K562 (cell line): ENCODE measurements around the gene JAK3. TPM values are rescaled to one million over a fixed set of nuclear protein-coding genes. Genes with fewer than 3 reads are reported as not detected.

Source experiments
- ARID1B ChIP-seq: fragments of 450-650 bp; IDR thresholded peaks from 2 replicates; pipeline ENCODE4 v1.6.1; 2016; ENCODE audit warnings: antibody characterized with exemption, mild to moderate bottlenecking, inconsistent platforms
- DNMT1 ChIP-seq: fragments of 450-650 bp; IDR thresholded peaks from 2 replicates; pipeline ENCODE4 v1.6.1; 2016; ENCODE audit warnings: antibody characterized with exemption, mild to moderate bottlenecking
- EHMT2 ChIP-seq: fragments of 450-650 bp; IDR thresholded peaks from 2 replicates; pipeline ENCODE4 v1.6.1; 2018; ENCODE audit warnings: antibody characterized with exemption
- FIP1L1 ChIP-seq: fragments of 200-400 bp; formaldehyde crosslinking; IDR thresholded peaks from 2 replicates; pipeline ENCODE4 v1.6.1; 2018; ENCODE audit warnings: mild to moderate bottlenecking, low read depth, low read length; ENCODE audit not compliant: poor library complexity, severe bottlenecking
- FOXA3 ChIP-seq, 2 experiments: fragments of 450-650 bp in 1 of 2; sonication (generic) in 1 of 2; formaldehyde crosslinking; IDR thresholded peaks in 1 of 2; conservative IDR thresholded peaks in 1 of 2; 2 replicates each; pipeline versions ENCODE4 v1.4.0 to v1.8.0; 2020 to 2022; ENCODE audit warnings: mild to moderate bottlenecking in 2 of 2, missing genetic modification reagents in 1 of 2
- SRSF3 ChIP-seq: fragments of 200-400 bp; formaldehyde crosslinking; IDR thresholded peaks from 2 replicates; pipeline ENCODE4 v1.6.1; 2016; ENCODE audit warnings: mild to moderate bottlenecking, low read length, moderate library complexity; ENCODE audit not compliant: insufficient read depth
- YY1 ChIP-seq, 3 experiments: IDR thresholded peaks; 2 replicates each; pipeline ENCODE4 v1.6.1; 2011; ENCODE audit warnings: low read length in 2 of 3, mild to moderate bottlenecking in 2 of 3, moderate library complexity in 2 of 3, borderline replicate concordance in 1 of 3, control low read depth in 1 of 3, low read depth in 1 of 3; ENCODE audit not compliant: insufficient read depth in 3 of 3, insufficient replicate concordance in 2 of 3, control insufficient read depth in 1 of 3, insufficient read length in 1 of 3; ENCODE audit errors: extremely low read depth in 1 of 3
- ZBTB1 ChIP-seq: sonication (generic); formaldehyde crosslinking; IDR thresholded peaks from 2 replicates; pipeline ENCODE4 v1.8.1; 2023; ENCODE audit warnings: missing genetic modification reagents, low read depth, mild to moderate bottlenecking, borderline replicate concordance
- ZNF134 ChIP-seq: fragments of 250-450 bp; sonication (Bioruptor Pico); conservative IDR thresholded peaks from 2 replicates; pipeline ENCODE4 v1.4.0; 2020
- ZNF589 ChIP-seq: fragments of 200-800 bp; sonication (Bioruptor generic); IDR thresholded peaks from 2 replicates; pipeline ENCODE4 v1.6.1; 2016; ENCODE audit warnings: low read depth, missing genetic modification characterization, missing compliant biosample characterization
- polyA plus RNA-seq, 8 experiments: library from polyadenylated mRNA; depleted of rRNA in 4 of 8; stranded (reverse) in 5 of 8; unstranded in 3 of 8; fragments of >200 nt; fragmentation: Nextera tagmentation in 2 of 8; fragmentation: Illumina TruSeq in 1 of 8; extraction: Ambion mirVana in 2 of 8; extraction: Trizol in 1 of 8; gene quantifications; 2 replicates each; pipeline versions ENCODE4 v1.2.1 to v1.2.3, GENCODE V29; 2011 to 2014; ENCODE audit warnings: inconsistent platforms in 1 of 8, missing spikeins in 1 of 8
- total RNA-seq, 7 experiments: library from RNA; depleted of rRNA in 6 of 7; stranded (reverse); fragments of >200 nt in 6 of 7; fragmentation: Illumina TruSeq in 2 of 7; extraction: Trizol in 2 of 7; gene quantifications; 2 replicates each; pipeline versions ENCODE4 v1.2.1 to v1.2.3, GENCODE V29; 2011 to 2021; ENCODE audit warnings: low replicate concordance in 1 of 7
- TF ChIP-seq, protein P1 (sequence below): sonication (generic); formaldehyde crosslinking; IDR thresholded peaks from 2 replicates; pipeline ENCODE4 v1.9.0; 2022; ENCODE audit warnings: mild to moderate bottlenecking, missing genetic modification reagents
- TF ChIP-seq, protein P2 (sequence below): fragments of 450-650 bp; IDR thresholded peaks from 2 replicates; pipeline ENCODE4 v1.6.1; 2016; ENCODE audit warnings: low read depth
- TF ChIP-seq, protein P3 (sequence below): fragments of 250-450 bp; sonication (Bioruptor Pico); IDR thresholded peaks from 2 replicates; pipeline ENCODE4 v1.4.0; 2020; ENCODE audit warnings: borderline replicate concordance
- TF ChIP-seq, protein P4 (sequence below): sonication (generic); formaldehyde crosslinking; IDR thresholded peaks from 2 replicates; pipeline ENCODE4 v1.5.0; 2020; ENCODE audit warnings: missing genetic modification reagents

The JAK3 gene
- total and polyA plus RNA-seq, 9 of the 15 experiments (the other 6 are each of a cell fraction or from before 2014, with no cell fraction given): 0.01 to 0.18 (median 0.07) TPM; not detected in 1

DNA sequence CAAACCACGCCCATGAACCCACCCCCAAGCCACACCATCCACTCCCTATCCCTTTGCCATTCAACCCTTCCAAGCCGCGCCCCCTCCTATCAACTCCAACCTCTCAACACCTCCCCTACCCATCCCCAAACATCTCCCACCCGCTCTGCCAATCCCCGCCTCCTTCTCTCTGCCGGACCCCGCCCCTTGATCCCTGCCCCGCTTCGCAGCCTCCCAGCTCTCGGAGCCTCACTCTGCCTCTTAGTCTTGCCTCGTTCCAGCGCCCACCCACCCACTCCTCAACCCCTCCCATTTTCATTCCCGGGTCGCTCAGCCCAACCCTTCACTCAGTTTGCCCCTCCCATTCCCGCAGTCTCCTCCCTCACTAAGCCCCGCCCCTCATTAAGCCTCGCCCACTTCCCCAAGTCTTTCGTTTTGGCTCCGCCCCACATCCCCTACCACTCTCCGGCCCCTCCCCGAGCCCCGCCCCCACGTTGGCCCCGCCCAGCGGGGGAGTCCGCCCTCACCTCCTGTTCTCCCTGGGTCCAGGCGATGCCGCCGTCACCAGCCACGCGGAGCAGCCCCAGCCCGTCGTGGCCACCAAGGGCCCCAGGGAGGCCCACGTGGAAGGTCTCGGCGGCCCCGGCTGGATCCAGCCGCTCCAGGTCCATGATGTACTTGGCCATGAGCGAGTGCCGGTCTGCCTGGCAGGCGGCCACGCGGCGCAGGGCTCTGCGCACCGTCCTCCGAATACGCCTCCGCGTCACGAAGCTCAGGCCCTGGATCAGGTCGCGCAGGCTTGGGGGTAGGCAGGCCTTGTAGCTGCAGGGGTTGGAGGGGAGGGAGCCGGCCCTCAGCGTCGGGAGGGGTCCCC is 5.7 kb downstream of the JAK3 start (continued):
- TF ChIP-seq, protein P1, sequence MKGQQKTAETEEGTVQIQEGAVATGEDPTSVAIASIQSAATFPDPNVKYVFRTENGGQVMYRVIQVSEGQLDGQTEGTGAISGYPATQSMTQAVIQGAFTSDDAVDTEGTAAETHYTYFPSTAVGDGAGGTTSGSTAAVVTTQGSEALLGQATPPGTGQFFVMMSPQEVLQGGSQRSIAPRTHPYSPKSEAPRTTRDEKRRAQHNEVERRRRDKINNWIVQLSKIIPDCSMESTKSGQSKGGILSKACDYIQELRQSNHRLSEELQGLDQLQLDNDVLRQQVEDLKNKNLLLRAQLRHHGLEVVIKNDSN (CRISPR knock-in tag): peak; percentile 56
- peak in 2 of 3 experiments; percentile 41 to 63 for TF ChIP-seq YY1 (IDR thresholded peaks at IDR 0.05; ENCODE audit: borderline replicate concordance in 1 of 3, control insufficient read depth in 1 of 3, extremely low read depth in 1 of 3, insufficient read depth in 3 of 3, insufficient read length in 1 of 3, insufficient replicate concordance in 2 of 3, low read depth in 1 of 3, low read length in 2 of 3)
- TF ChIP-seq FIP1L1: peak; percentile 72
- TF ChIP-seq, protein P2, sequence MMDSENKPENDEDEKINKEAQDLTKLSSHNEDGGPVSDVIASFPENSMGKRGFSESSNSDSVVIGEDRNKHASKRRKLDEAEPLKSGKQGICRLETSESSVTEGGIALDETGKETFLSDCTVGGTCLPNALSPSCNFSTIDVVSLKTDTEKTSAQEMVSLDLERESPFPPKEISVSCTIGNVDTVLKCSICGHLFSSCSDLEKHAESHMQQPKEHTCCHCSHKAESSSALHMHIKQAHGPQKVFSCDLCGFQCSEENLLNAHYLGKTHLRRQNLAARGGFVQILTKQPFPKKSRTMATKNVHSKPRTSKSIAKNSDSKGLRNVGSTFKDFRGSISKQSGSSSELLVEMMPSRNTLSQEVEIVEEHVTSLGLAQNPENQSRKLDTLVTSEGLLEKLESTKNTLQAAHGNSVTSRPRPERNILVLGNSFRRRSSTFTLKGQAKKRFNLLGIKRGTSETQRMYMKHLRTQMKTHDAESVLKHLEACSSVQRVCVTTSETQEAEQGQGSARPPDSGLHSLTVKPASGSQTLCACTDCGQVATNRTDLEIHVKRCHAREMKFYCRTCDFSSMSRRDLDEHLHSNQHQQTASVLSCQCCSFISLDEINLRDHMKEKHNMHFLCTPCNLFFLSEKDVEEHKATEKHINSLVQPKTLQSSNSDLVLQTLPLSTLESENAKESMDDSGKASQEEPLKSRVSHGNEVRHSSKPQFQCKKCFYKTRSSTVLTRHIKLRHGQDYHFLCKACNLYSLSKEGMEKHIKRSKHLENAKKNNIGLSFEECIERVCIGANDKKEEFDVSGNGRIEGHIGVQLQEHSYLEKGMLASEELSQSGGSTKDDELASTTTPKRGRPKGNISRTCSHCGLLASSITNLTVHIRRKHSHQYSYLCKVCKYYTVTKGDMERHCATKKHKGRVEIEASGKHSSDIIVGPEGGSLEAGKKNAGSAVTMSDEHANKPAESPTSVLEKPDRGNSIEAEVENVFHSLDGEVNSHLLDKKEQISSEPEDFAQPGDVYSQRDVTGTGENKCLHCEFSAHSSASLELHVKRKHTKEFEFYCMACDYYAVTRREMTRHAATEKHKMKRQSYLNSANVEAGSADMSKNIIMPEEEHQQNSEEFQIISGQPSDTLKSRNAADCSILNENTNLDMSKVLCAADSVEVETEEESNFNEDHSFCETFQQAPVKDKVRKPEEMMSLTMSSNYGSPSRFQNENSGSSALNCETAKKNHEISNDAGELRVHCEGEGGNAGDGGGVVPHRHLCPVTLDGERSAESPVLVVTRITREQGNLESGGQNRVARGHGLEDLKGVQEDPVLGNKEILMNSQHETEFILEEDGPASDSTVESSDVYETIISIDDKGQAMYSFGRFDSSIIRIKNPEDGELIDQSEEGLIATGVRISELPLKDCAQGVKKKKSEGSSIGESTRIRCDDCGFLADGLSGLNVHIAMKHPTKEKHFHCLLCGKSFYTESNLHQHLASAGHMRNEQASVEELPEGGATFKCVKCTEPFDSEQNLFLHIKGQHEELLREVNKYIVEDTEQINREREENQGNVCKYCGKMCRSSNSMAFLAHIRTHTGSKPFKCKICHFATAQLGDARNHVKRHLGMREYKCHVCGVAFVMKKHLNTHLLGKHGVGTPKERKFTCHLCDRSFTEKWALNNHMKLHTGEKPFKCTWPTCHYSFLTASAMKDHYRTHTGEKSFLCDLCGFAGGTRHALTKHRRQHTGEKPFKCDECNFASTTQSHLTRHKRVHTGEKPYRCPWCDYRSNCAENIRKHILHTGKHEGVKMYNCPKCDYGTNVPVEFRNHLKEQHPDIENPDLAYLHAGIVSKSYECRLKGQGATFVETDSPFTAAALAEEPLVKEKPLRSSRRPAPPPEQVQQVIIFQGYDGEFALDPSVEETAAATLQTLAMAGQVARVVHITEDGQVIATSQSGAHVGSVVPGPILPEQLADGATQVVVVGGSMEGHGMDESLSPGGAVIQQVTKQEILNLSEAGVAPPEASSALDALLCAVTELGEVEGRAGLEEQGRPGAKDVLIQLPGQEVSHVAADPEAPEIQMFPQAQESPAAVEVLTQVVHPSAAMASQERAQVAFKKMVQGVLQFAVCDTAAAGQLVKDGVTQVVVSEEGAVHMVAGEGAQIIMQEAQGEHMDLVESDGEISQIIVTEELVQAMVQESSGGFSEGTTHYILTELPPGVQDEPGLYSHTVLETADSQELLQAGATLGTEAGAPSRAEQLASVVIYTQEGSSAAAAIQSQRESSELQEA: no peak
- TF ChIP-seq, protein P3, sequence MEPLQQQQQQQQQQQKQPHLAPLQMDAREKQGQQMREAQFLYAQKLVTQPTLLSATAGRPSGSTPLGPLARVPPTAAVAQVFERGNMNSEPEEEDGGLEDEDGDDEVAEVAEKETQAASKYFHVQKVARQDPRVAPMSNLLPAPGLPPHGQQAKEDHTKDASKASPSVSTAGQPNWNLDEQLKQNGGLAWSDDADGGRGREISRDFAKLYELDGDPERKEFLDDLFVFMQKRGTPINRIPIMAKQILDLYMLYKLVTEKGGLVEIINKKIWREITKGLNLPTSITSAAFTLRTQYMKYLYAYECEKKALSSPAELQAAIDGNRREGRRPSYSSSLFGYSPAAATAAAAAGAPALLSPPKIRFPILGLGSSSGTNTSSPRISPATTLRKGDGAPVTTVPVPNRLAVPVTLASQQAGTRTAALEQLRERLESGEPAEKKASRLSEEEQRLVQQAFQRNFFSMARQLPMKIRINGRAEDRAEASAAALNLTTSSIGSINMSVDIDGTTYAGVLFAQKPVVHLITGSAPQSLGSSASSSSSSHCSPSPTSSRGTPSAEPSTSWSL (CRISPR knock-in tag): no peak
- TF ChIP-seq ZNF589: no peak
- TF ChIP-seq SRSF3: no peak
- TF ChIP-seq, protein P4, sequence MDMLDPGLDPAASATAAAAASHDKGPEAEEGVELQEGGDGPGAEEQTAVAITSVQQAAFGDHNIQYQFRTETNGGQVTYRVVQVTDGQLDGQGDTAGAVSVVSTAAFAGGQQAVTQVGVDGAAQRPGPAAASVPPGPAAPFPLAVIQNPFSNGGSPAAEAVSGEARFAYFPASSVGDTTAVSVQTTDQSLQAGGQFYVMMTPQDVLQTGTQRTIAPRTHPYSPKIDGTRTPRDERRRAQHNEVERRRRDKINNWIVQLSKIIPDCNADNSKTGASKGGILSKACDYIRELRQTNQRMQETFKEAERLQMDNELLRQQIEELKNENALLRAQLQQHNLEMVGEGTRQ (CRISPR knock-in tag): no peak
- TF ChIP-seq ARID1B: 0 out of 2 replicates have a peak, but pooled peaks have one; percentile 5
- peak; percentile 17; the same call in 1 of the 2 replicates for TF ChIP-seq EHMT2
- TF ChIP-seq DNMT1: no peak
- peak in 1 of 2 experiments; percentile 73; a peak in 2 of 4 replicates for TF ChIP-seq FOXA3 (CRISPR knock-in tag; conservative IDR thresholded peaks at IDR 0.05 in 1 of 2, IDR thresholded peaks at IDR 0.05 in 1 of 2)
- TF ChIP-seq ZBTB1 (CRISPR knock-in tag): peak; percentile 49; the same call in 1 of the 2 replicates
- TF ChIP-seq ZNF134: no peak
